Stimulated activated naive CD8-positive, alpha-beta T cell treated with anti-CD3 and anti-CD28 coated beads, Interleukin-15, amount 100 ng/mL, for 72 hours (primary cell): Measurements from ENCODE around the gene IL1F10.

Source experiments
- ATAC-seq: fragments of 150-1000 bp; cut with Tn5 transposase; 2 replicates; pipeline ENCODE4 v1.10.0; 2021; ENCODE audit warnings: mild to moderate bottlenecking, moderate library complexity
- DNase-seq, 2 donors: peaks; one replicate each; pipeline ENCODE4 v3.0.0; 2021 to 2022
- H3K27ac Mint-ChIP-seq, 2 donors: one replicate each; pipeline ENCODE4 v1.8.0; 2022; ENCODE audit warnings: mild to moderate bottlenecking in 2 of 2, mixed read lengths in 2 of 2, moderate library complexity in 2 of 2
- H3K27me3 Mint-ChIP-seq: one replicate; pipeline ENCODE4 v1.8.0; 2022; ENCODE audit warnings: mixed read lengths
- H3K4me1 Mint-ChIP-seq: one replicate; pipeline ENCODE4 v1.8.0; 2022; ENCODE audit warnings: mild to moderate bottlenecking, mixed read lengths
- H3K4me3 Mint-ChIP-seq, 2 donors: one replicate each; pipeline ENCODE4 v1.8.0; 2022; ENCODE audit warnings: mild to moderate bottlenecking in 2 of 2, mixed read lengths in 2 of 2, moderate library complexity in 1 of 2
- H3K9me3 Mint-ChIP-seq, 2 donors: one replicate each; pipeline ENCODE4 v1.8.0; 2022; ENCODE audit warnings: mixed read lengths in 2 of 2

The IL1F10 gene

DNA sequence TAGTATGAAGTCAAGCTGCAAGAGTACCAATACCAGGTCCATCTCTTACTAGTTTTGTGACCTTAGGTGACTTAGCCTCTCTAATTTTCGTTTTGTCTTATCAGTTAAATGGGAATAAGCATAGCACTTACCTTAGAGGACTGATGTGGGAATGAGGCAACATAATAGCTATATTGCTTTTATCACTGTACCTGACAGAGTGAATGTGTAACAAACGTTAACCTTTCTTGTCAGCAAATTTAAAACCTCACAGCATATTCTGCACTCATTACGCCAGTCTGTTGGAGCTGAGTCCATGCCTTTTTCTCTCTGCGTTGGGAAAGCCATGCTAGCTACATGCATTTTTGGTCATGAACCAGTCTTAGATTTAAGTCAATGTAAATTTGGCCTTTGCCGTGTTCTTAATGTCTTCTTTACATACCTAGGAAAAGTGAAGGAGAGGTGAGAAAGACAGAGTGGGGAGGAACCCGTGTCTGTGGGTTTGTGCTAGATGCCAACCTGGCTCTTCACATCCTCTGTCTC is 15.3 kb upstream of the IL1F10 start, which contains the start of gene IL36B:
Gene IL36B (minus strand): TSS at position 472 of the 522 bp plus-strand sequence.
- Mint-ChIP-seq H3K4me1 (no peaks in the 10 kb centered on the region), H3K9me3 (peaks cover 20 to 36% of the 10 kb centered on the region in 2 donors), H3K4me3 (no peak within 1 kb of the TSS), H3K27ac (no peak within 1 kb of the TSS), H3K27me3 (no peaks in the 10 kb centered on the region)
- DNase-seq = no peak
- no peak for ATAC-seq

DNA sequence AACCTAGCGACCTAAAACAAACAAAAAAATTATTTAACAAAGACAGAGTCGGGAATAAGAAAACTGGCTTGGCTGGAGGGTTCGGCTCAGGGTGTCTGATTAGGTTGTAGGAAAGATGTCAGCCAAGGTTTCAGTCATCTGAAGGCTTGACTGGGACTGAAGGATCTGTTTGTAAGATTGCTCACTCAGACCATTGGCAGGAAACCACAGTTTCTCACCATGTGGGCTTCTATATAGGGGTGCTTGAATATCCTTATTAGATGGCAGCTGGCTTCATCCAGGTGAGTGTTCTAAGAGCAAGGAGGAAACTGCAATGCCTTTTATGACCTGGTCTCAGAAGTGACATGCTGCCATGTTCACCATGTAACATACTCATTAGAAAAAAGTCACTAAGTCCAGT is 14.1 kb upstream of the IL1F10 start:
- DNase-seq (no peak), ATAC-seq (peak; percentile 52)
- Mint-ChIP-seq H3K4me1 (no peaks in the 10 kb centered on the region), H3K4me3 (no peak overlapping the region), H3K27ac (peak overlapping the region in 1 of 2 donors; percentile 79), H3K27me3 (no peaks in the 10 kb centered on the region), H3K9me3 (peaks cover 20 to 36% of the 10 kb centered on the region in 2 donors)

DNA sequence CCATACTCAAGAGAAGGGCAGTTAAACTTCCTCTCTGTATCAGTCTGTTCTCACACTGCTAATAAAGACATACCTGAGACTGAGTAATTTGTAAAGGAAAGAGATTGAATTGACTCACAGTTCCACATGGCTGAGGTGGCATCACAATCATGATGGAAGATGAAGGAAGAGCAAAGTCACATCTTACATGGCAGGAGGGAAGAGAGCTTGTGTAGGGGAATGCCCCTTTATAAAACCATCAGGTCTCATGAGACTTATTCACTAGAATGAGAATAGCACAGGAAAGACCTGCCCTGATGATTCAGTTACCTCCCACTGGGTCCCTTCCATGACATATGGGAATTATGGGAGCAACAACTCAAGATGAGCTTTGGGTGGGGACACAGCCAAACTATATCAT is 13.7 kb upstream of the IL1F10 start:
- no peak for DNase-seq
- peaks cover 20 to 36% of the 10 kb centered on the region in 2 donors for H3K9me3 Mint-ChIP-seq
- ATAC-seq = no peak
- no peaks in the 10 kb centered on the region for H3K4me1 Mint-ChIP-seq
- H3K27me3 Mint-ChIP-seq = no peaks in the 10 kb centered on the region
- no peak overlapping the region for H3K4me3 Mint-ChIP-seq
- H3K27ac Mint-ChIP-seq = peak overlapping the region in 1 of 2 donors; percentile 79

DNA sequence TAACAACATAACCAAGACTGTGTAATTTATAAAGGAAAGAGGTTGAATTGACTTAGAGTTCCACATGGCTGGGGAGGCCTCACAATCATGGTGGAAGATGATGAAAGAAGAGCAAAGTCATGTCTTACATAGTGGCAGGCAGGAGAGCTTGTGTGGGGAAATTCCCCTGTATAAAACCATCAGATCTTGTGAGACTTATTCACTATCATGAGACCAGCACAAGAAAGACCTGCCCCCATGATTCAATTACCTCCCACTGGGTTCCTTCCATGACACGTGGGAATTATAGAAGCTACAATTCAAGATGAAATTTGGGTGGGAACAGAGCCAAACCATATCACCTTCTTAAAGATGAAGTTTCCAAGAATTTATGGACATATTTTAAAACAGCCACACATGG is 11.2 kb upstream of the IL1F10 start:
- DNase-seq (no peak), ATAC-seq (peak; percentile 35)
- peaks cover 20 to 29% of the 10 kb centered on the region in 2 donors for H3K9me3 Mint-ChIP-seq
- no peak overlapping the region for H3K4me3 Mint-ChIP-seq
- no peaks in the 10 kb centered on the region for H3K27me3 Mint-ChIP-seq
- H3K4me1 Mint-ChIP-seq = no peaks in the 10 kb centered on the region
- H3K27ac Mint-ChIP-seq = peak overlapping the region in 1 of 2 donors; percentile 59

DNA sequence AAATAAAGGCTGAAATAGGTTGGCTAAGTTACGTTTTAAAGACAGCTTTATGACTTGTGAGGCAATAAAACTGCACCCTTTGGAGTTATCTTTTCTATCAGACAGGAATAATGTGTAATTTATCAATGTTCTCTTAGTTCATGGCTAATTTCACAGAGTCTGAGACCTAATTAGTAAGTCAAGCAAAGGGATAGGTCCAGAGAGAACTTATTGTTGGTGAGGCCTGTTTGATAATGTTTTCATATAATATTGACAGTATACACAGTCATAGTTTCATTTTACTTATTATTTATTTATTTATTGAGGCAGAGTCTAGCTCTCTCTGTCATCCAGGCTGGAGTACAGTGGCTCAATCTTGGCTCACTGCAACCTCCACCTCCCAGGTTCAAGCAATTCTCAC is 10.7 kb upstream of the IL1F10 start:
- ATAC-seq = no peak
- H3K9me3 Mint-ChIP-seq = peaks cover 20 to 29% of the 10 kb centered on the region in 2 donors
- H3K27me3 Mint-ChIP-seq = no peaks in the 10 kb centered on the region
- DNase-seq = no peak
- no peaks in the 10 kb centered on the region for H3K4me1 Mint-ChIP-seq
- H3K4me3 Mint-ChIP-seq = no peak overlapping the region
- no peak overlapping the region for H3K27ac Mint-ChIP-seq

DNA sequence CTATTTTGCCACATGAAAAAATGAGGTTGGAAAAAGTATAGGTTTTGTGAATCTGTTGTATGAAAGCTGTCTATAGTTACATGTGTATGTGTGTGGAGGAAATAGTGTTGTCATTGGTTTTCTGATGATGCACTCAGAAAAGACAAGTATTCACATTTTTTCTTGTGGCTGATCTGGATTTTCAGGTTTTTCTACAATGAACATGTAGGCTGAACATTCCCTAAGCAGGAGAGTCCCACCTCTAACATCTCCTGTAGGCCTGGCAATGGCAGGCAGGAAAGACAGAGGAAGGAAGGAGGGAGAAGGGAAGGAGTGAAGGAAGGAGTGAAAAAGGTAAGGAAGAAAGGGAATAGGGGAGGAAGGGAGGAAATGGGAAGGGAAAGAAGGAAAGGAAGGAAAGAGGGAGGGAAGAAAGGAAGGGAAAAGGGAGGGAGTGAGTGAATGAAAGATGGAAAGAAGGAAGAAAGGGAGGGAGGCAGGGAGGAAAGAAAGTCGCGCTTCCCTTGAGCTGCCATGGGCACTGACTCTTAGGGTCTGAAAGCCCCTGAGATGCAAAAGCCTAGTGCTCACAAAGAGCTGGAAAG is 9.3 kb upstream of the IL1F10 start:
- no peaks in the 10 kb centered on the region for H3K4me1 Mint-ChIP-seq
- H3K27ac Mint-ChIP-seq = peak overlapping the region in 1 of 2 donors; percentile 55
- peaks cover 20 to 29% of the 10 kb centered on the region in 2 donors for H3K9me3 Mint-ChIP-seq
- H3K27me3 Mint-ChIP-seq = no peaks in the 10 kb centered on the region
- no peak for ATAC-seq
- no peak for DNase-seq
- H3K4me3 Mint-ChIP-seq = no peak overlapping the region

DNA sequence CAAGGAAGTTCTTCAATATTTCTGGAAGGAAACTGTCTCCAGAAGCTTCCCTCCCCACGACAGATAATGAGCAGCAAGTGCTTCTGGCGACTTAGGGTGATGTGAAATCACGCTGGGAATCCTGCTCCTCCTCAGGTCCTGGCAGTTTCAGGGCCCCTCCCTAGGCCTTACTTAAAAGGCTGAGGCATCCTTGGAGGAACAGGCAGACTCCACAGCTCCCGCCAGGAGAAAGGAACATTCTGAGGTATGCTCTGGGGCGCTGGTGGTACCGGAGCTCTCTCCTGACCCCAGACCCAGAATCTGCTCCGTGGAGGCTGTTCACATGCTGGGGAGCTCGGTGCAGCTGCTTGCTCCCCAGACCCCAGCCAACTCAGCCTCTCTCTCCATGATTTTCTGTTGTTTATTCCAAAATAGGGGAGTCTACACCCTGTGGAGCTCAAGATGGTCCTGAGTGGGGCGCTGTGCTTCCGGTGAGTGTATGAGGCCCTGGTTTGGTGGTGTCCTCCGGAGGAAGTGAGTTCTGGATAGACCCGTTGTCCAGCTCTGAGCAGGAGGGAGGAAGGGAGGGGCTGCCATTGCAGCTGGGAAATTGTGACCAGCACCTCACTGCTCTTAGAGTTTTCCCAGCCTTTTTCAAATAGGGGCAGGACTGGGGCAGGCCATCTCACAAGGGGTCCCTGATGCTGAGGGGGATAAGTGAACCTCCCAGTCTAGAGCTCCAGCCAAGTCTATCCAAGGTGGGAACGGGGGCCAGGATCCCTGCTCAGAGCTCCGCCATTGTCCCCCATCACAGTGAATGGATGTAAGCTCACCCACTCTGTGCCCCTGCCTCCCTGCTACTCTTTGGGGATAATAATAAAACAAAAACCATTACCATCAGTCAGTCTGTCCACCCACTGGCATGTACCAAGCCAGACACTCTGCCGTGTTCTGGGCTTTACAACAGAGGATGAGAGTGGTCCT is 8.5 kb upstream of the IL1F10 start, which contains the start of gene IL36RN:
Gene IL36RN (plus strand): TSS at position 201 of the 963 bp plus-strand sequence. CDS start 241 bp downstream, at position 442.
- H3K4me1 Mint-ChIP-seq = no peaks in the 10 kb centered on the region
- H3K27me3 Mint-ChIP-seq = no peaks in the 10 kb centered on the region
- ATAC-seq = no peak
- peak within 1 kb of the TSS in 1 of 2 donors; percentile 55 for H3K27ac Mint-ChIP-seq
- DNase-seq = no peak
- no peak within 1 kb of the TSS for H3K4me3 Mint-ChIP-seq
- peaks cover 14 to 22% of the 10 kb centered on the region in 2 donors for H3K9me3 Mint-ChIP-seq

DNA sequence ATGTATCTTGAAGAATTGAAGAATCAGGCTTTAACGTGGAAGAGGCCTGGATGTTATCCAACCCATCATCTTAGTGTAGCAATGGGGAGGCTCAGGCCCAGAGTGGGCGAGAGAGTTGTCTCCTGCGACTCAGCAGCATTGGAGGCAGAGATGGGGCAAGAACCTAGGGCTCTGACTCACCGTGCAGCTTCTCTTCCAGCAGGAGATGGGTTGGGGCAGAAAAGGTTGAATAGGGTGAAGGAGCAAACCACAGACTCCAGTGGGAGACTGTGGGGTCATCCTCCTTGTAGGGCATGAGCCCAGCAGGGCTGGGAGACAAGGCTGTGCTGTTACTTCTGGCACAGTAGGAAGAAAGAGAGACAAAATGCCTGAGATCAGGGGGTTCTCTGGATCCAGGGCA is 7.4 kb upstream of the IL1F10 start:
- Mint-ChIP-seq H3K9me3 (peaks cover 6 to 11% of the 10 kb centered on the region in 2 donors), H3K27ac (no peak overlapping the region), H3K4me1 (no peaks in the 10 kb centered on the region), H3K27me3 (no peaks in the 10 kb centered on the region), H3K4me3 (no peak overlapping the region)
- ATAC-seq (no peak), DNase-seq (no peak)

DNA sequence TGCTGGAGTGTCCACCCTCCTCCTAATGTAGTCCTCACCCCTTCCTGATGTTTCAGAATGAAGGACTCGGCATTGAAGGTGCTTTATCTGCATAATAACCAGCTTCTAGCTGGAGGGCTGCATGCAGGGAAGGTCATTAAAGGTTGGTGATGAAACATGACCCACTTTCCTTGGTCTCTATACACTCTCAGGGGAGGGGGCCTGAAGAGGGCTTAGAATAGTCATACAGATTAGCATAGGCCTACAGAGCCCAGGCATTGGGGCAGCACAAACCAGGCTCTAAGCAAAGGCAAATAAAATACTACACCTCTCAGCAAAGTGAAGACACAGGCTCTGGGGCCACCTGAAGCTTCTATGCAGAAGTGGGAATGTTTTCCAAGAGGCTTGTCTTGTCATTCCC is 7.0 kb upstream of the IL1F10 start:
- H3K27ac Mint-ChIP-seq = no peak overlapping the region
- ATAC-seq (no peak), DNase-seq (no peak)
- H3K4me1 Mint-ChIP-seq = no peaks in the 10 kb centered on the region
- H3K4me3 Mint-ChIP-seq = no peak overlapping the region
- no peaks in the 10 kb centered on the region for H3K27me3 Mint-ChIP-seq
- peaks cover 2 to 7% of the 10 kb centered on the region in 2 donors for H3K9me3 Mint-ChIP-seq

DNA sequence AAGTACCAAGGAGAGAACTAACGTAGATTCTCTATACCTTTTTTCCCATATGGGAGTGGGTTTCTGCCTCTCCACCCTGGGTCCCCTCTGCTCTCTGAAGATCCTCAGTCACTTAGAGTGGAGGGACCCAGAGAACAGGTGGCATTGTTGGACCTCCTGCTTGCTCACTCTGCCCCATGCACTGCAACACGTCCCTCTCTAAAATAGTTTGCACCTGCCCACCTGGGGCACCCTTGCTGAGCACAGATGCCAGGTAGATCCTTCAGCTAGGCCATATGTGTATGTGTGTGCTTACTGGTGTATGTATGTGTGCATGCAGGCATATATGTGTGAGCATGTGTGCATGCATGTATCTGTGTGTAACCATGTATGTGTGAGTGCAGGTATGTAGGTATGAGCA is 6.5 kb upstream of the IL1F10 start:
- Mint-ChIP-seq H3K4me3 (no peak overlapping the region), H3K4me1 (no peaks in the 10 kb centered on the region), H3K9me3 (peaks cover 0 to 2% of the 10 kb centered on the region in 2 donors), H3K27me3 (no peaks in the 10 kb centered on the region), H3K27ac (no peak overlapping the region)
- no peak for DNase-seq
- no peak for ATAC-seq

DNA sequence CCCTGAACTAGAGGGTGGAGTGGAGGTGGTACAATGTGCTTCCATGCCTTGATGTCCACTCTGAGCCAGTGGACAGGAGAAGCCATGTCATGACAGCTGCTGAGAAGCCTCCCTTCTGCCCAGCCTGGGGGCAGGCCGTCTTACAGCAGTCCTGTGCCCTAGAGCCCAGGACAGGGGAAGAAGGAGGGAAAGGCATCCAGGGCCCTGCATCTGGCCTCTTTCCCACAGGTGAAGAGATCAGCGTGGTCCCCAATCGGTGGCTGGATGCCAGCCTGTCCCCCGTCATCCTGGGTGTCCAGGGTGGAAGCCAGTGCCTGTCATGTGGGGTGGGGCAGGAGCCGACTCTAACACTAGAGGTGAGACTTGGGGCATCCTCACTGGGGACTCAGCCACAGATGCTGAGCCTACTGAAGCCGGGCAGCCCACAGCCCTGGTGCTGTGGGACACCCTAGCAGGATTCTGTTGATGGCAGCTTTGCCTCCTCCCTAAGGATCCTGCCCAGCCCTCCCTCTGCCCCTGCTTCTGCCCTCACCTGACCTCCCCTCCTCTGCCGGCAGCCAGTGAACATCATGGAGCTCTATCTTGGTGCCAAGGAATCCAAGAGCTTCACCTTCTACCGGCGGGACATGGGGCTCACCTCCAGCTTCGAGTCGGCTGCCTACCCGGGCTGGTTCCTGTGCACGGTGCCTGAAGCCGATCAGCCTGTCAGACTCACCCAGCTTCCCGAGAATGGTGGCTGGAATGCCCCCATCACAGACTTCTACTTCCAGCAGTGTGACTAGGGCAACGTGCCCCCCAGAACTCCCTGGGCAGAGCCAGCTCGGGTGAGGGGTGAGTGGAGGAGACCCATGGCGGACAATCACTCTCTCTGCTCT is 5.6 kb upstream of the IL1F10 start:
- H3K4me1 Mint-ChIP-seq = no peaks in the 10 kb centered on the region
- peaks cover 3 to 7% of the 10 kb centered on the region in 2 donors for H3K9me3 Mint-ChIP-seq
- DNase-seq (no peak), ATAC-seq (no peak)
- no peak overlapping the region for H3K27ac Mint-ChIP-seq
- no peak overlapping the region for H3K4me3 Mint-ChIP-seq
- no peaks in the 10 kb centered on the region for H3K27me3 Mint-ChIP-seq

DNA sequence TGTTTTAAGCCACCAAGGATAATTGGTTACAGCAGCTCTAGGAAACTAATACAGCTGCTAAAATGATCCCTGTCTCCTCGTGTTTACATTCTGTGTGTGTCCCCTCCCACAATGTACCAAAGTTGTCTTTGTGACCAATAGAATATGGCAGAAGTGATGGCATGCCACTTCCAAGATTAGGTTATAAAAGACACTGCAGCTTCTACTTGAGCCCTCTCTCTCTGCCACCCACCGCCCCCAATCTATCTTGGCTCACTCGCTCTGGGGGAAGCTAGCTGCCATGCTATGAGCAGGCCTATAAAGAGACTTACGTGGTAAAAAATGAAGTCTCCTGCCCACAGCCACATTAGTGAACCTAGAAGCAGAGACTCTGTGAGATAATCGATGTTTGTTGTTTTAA is 3.5 kb upstream of the IL1F10 start:
- ATAC-seq (no peak), DNase-seq (no peak)
- Mint-ChIP-seq H3K27ac (no peak overlapping the region), H3K4me3 (no peak overlapping the region), H3K27me3 (no peaks in the 10 kb centered on the region), H3K9me3 (peaks cover 7 to 8% of the 10 kb centered on the region in 2 donors), H3K4me1 (no peaks in the 10 kb centered on the region)

DNA sequence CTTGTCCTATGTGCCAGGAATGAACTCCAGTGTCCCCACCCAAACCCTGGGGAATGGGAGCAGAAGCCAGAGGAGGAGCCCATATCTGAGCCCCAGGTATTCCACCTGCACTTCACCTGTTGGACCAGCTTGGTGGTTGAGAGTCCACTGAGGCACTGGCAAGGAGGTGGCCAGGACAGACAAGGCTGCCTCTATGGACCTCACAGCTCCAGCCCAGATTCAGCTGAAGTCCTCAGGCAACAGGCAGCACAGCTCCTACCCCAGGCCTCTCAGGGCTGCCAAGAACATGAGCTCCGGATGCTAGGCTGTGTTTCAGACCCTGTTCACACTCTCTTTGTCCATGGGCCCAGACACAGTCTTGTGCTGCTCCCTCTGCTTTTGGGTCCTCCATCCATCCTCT is 2.9 kb upstream of the IL1F10 start:
- no peaks in the 10 kb centered on the region for H3K4me1 Mint-ChIP-seq
- H3K9me3 Mint-ChIP-seq = peaks cover 7 to 8% of the 10 kb centered on the region in 2 donors
- H3K27ac Mint-ChIP-seq = no peak overlapping the region
- DNase-seq (no peak), ATAC-seq (no peak)
- no peak overlapping the region for H3K4me3 Mint-ChIP-seq
- H3K27me3 Mint-ChIP-seq = no peaks in the 10 kb centered on the region

DNA sequence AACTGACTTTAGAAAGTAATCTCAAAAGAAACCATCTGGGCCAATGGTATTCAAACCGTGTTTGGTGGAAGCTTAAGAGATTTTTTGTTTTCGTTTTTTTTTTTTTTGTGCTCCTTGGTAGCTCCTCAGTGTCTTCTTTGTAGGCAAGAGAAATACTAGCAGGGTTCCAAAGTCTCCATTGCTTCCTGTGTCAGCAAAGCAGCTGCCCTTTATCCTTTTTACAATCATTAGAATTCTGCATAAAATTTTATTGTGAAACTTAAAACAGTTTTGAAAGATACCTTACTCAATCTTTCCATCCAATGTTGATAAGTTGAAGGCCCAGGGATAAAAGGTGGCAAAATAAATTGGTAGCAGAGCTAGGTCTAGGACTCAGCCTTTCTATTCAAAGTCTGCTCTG is 479 bp downstream of the IL1F10 start:
- H3K4me3 Mint-ChIP-seq = no peak overlapping the region

More for the DNA sequence above, 479 bp downstream of the IL1F10 start:
- Mint-ChIP-seq H3K9me3 (peaks cover 7 to 8% of the 10 kb centered on the region in 2 donors), H3K27me3 (no peaks in the 10 kb centered on the region), H3K4me1 (no peaks in the 10 kb centered on the region), H3K27ac (no peak overlapping the region)
- ATAC-seq (no peak), DNase-seq (no peak)
